NOMO-1 (cell line): ENCODE measurements around the gene NDUFAF3.
A peak's percentile ranks its signal among the peaks of the same experiment; 100 is the strongest.
"Not testable (repeated sequence)": the region's sequence is repeated elsewhere in the genome, so short reads cannot be mapped to it uniquely, and the experiment has no call there.

Experiments used
- DNase-seq, 2 experiments: peaks; one replicate each; lab custom pipeline; 2025; ENCODE audit not compliant: unreplicated experiment in 2 of 2; lab: John Stamatoyannopoulos, UW

Gene NDUFAF3

DNA sequence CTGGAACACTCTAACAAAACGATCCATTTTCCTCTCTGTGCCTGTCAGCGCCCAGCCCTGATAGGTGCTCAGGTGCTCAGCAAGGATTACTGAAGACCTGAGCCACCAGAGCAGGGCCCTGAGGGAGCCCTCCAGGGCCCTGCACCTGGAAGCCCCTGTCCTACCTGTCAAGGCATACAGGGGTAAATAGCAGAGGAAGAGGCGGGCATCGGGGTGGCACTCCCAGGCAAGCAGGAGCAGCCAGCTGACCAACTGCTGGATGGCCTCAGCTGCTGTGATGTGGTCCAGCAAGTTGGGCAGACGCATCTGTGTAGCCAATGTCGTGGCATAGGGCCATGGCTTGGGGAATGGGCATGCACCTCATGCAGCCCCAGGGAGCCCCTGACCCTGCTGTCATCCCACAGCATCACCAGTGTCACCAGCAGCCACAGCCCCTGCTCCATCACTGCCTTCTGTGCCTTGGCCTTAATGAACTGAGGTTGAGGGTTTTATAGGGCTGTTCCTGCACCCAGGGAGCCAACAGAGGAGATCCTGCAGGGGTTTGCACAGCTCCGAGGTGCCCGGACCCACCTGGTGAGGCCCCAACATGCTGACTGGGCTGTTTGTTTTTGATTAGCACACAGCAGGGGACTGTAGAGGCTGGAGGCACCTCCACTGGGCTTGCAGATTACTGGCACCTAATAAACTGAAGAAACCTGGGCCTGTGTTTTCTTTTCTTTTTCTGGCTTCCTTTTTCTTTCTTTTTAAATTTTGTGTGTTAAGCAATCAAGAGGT, 22.6 kb upstream of the NDUFAF3 start:
- no peak for DNase-seq

DNA sequence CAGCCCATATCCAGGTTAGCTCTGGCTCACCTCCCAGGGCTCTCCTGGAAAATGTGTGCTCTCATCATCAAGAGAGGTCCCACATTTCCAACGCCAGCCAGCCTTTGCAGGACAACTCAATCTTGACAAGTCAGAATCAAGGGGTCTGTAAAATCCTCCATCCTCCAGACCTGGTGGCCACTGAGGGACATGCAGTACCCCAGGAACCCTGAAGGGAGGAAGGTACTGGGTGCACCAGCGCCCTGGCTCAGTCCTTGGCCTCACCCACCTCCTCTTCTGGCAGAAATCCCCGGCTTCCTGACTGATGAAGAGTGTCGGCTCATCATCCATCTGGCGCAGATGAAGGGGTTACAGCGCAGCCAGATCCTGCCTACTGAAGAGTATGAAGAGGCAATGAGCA, 20.8 kb upstream of the NDUFAF3 start:
- no peak for DNase-seq

DNA sequence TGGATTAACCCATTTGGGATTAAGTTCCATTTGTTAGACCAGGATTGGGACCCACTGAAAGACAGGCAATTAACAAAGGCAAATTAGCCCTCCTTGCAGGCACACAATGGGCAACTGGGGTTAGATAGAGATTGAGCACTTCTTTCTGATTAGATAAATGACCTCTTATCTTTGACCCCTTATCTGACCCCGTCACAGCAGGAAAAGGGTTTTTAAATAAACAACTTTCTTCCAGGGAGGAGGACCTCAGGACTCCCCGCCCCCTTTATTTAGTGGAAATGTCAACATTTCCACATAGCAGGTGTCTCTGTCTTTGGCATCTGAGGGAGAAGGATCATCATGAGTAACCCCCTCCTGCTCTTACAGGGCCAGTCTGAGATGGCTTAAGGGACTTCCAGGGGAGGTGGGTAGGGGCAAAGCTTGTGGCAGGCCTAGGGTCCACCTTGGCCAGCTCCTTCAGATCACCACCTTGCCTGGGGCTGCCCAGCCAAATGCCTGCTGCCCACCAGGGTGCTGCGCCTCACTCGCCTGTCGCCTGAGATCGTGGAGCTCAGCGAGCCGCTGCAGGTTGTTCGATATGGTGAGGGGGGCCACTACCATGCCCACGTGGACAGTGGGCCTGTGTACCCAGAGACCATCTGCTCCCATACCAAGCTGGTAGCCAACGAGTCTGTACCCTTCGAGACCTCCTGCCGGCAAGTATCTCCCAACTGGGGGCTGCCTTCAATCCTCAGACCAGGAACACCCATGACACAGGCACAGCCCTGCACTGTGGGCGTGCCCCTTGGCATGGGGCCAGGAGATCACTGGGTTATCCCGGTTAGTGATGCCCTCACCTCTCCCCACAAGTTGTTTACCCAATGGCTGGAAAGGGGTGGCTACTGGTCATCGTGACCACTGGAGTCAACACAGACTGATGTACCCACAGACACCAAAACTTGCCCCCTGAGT, 17.3 kb upstream of the NDUFAF3 start:
- no peak for DNase-seq

DNA sequence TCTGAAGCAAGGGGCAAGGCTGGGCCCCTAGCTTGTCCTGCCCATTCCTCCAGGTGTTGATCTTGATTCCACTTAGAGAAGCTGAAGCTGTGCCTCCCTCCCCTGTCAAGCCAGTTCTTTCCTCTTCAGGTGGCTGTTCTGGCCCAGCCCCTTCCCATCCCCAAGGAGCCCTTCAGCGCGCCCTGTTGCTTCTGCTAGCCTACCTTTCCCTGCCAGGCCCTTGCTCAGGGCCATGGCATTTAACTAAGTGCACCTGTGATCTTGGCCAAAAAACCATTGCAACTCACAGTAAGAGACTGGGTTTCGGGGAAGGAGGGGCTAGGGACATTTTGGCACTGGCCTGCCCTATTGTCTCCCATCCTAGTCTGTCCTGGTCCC, 16.6 kb upstream of the NDUFAF3 start:
- no peak for DNase-seq

DNA sequence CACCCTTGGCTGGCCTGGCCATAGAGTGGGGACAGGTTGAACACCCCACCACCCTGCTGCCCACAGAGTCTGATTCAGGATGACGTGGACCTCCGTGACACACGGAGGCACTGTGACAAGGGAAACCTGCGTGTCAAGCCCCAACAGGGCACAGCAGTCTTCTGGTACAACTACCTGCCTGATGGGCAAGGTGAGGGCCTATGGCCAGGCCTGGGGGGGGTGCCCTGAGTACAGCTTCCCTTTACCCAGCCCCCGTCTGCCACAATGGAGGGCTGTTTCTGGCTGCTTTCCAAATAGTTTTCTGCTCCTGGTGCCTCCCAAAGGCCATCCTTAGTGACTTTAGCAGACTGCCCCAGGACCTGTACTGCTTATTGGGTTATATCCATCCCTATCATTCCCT, 15.9 kb upstream of the NDUFAF3 start:
- no peak for DNase-seq

DNA sequence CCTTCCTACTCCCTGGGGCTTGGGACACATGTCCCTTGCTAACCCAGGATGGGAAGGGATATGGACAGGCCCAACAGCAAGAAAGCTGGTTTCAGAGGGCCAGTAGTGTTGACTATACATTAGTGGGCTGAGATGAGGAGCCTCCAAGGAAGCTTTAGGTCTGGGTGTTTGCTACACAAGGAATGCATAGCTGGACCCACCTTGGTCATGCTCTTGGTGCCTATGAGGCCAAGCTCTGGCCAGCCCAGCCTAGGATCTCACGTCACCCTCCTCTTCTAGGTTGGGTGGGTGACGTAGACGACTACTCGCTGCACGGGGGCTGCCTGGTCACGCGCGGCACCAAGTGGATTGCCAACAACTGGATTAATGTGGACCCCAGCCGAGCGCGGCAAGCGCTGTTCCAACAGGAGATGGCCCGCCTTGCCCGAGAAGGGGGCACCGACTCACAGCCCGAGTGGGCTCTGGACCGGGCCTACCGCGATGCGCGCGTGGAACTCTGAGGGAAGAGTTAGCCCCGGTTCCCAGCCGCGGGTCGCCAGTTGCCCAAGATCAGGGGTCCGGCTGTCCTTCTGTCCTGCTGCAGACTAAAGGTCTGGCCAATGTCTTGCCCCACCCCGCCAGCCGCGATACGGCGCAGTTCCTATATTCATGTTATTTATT, 15.4 kb upstream of the NDUFAF3 start:
- DNase-seq, result no peak

DNA sequence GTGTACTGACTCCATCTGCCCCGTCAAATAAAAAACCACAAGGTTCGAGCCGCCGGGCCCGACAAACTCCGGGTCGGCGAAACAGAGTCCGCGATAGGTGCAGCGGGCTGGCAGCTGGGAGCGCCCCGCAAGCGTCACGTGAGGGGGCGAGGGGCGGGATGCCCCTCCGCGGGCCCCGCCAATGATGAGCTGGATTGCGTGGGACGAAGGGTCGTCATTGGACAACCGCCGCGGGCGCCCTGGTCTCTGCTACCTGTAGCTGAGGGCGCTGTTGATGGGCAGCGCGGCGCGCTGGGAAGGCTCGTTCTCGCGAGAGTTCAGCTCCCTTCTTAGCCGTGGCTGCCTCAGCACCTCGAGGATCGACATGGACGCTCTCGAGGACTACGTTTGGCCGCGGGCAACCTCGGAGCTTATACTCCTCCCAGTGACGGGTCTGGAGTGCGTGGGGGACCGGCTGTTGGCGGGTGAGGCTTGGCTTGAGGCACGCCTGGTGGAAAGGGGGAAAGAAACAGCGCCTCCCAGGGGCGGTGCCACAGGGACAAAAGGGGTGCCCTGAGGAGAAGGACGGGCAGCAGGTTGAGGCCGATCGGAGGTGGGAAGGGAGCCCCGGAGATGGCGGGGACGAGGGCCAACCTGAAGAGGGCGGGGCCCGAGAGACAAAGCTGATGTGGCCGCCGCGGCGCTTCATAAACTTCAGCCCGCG, 14.7 kb upstream of the NDUFAF3 start, which contains the start of gene WDR6:
WDR6 (plus strand) TSS at position 324 of the 703 bp plus-strand sequence; CDS start at position 365, 41 bp downstream.
- peak; percentile 96 to 97 for DNase-seq

DNA sequence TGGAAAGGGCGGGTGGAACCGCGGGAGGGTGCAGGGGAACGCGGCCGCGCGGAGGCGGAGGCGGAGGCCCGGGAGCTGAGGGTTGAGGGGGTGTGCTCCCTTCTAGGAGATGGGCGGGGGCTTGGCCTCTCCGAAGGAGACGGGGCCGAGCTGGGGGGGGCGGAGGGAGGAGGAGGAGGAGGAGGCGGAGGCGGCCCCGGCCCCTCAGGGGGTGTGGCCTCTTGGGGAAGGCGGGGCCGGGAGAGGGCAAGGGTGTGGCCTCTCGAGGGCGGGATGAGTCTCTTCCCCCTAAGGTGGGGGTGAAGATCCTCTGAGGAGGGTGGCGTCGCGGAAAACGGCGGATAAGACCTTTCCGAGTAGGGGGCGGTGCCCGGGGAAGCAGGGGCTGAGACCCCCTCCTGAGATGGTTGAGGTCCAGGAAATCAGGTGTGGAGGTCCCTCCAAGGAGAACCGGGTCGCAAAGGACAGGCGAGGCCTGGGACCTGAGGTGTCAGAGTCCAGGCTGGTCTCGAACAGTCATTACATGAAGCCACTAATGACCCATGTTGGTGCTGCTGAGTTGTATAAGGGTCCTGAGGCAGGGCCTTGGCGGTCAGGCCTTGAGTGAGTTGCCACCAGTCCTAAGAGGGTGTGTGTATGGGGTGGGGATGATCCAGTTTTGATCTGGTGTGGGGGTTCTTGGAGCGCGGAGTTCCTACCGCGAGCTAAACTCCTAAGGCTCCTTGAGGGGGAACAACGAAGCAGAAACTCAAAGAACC, 14.0 kb upstream of the NDUFAF3 start:
- peak; percentile 84 to 90 for DNase-seq

DNA sequence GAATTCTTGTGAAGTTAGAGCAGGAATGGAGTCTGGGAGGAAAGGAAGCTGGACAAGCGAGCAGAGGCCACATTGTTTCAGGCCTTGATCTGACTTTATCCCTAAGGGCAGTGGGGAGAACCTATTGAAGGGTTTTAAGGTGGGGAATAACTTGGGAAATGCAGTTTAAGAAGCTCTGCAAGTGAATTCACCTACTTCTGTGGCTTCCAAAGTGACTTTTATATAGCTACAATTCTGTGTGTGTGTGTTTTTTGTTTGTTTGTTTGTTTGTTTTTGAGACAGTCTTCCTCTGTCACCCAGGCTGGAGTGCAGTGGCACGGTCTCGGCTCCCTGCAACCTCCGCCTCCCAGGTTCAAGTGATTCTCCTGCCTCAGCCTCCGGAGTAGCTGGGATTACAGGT, 13.3 kb upstream of the NDUFAF3 start:
- DNase-seq, result not testable (repeated sequence)

DNA sequence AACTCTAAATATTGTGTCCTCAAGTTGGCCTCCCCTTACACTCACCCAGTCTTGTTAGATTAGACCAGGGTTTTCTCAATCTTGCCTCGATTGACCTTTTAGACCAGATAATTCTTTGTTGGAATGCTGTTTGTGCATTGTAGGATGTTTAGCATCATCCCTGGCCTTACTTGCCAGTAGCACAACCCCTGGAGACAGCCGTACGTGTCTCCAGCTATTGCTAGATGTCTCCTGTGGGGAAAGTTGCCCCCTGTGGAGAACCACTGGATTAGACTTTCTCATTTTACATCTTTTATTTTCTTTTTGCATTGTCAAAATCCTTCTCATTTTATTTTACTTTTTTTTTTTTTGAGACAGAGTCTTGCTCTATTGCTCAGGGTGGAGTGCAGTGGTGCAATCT, 12.5 kb upstream of the NDUFAF3 start:
- DNase-seq, result no peak

DNA sequence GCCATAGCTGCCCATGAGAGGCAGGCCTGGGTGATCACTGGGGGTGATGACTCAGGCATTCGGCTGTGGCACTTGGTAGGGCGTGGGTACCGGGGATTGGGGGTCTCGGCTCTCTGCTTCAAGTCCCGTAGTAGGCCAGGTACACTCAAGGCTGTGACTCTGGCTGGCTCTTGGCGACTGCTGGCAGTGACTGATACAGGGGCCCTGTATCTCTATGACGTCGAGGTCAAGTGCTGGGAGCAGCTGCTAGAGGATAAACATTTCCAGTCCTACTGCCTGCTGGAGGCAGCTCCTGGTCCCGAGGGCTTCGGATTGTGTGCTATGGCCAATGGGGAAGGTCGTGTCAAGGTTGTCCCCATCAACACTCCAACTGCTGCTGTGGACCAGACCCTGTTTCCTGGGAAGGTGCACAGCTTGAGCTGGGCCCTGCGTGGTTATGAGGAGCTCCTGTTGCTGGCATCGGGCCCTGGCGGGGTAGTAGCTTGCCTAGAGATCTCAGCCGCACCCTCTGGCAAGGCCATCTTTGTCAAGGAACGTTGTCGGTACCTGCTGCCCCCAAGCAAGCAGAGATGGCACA, 9.4 kb upstream of the NDUFAF3 start:
- no peak for DNase-seq

DNA sequence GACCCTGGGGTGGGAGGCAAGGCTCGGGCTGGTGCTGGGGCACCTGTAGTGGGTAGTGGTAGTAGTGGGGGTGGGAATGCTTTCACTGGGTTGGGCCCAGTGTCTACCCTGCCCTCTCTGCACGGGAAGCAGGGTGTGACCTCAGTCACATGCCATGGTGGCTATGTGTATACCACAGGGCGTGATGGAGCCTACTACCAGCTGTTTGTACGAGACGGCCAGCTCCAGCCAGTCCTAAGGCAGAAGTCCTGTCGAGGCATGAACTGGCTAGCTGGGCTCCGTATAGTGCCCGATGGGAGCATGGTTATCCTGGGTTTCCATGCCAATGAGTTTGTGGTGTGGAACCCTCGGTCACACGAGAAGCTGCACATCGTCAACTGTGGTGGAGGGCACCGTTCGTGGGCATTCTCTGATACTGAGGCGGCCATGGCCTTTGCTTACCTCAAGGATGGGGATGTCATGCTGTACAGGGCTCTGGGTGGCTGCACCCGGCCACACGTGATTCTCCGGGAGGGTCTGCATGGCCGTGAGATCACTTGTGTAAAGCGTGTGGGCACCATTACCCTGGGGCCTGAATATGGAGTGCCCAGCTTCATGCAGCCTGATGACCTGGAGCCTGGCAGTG, 8.7 kb upstream of the NDUFAF3 start:
- DNase-seq, result no peak

DNA sequence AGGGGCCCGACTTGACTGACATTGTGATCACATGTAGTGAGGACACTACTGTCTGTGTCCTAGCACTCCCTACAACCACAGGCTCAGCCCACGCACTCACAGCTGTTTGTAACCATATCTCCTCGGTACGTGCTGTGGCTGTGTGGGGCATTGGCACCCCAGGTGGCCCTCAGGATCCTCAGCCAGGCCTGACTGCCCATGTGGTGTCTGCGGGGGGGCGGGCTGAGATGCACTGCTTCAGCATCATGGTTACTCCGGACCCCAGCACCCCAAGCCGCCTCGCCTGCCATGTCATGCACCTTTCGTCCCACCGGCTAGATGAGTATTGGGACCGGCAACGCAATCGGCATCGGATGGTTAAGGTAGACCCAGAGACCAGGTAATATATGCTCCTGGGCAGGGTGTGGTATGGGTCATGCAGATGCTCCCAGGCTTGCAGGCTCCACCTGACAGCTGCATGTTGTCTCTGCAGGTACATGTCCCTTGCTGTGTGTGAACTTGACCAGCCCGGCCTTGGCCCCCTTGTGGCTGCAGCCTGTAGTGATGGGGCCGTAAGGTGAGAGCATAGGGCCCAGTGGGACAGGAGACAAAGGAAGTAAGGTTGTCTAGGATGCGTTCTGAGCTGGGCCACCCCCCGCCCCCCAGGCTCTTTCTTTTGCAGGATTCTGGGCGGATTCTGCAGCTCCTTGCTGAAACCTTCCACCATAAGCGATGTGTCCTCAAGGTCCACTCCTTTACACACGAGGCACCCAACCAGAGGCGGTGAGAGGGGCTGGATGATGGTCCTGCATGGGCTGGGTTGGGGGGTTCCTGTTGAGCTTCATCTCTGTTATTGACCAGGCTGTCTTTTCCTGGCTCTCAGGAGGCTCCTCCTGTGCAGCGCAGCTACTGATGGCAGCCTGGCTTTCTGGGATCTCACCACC, 7.9 kb upstream of the NDUFAF3 start:
- peak; percentile 29 to 31 for DNase-seq

DNA sequence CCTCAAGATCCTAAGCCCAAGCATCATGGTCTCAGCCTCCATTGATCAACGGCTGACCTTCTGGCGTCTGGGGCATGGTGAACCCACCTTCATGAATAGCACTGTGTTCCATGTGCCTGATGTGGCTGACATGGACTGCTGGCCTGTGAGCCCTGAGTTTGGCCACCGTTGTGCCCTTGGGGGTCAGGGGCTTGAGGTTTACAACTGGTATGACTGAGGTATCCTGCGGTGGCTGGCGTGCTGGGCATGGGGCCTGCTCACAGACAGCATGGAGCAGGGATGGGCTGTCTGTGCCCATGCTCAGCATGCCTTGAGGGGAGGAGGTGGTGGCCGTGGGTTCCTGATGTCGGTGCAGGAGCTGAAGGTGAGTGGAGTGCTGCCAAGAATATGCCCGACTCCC, 6.8 kb upstream of the NDUFAF3 start:
- no peak for DNase-seq

DNA sequence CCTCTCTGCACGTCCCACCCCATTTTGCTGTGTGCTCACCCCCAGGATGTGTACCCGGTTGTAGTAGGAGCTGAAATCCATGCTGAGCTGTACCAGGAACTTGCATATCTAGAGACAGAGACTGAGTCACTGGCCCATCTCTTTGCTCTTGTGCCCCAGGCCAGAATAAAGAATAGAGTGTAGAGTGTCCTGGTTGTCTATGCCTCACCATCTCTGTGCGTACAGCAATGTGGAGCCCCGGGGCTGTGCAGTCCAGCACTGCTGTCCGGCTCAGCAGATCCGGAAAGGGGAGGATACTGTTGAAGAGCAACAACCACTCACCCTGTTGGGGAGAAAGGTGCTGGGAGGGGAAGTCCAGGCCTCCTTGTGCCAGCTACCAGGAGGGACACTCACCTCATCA, 6.2 kb upstream of the NDUFAF3 start:
- DNase-seq, result no peak

DNA sequence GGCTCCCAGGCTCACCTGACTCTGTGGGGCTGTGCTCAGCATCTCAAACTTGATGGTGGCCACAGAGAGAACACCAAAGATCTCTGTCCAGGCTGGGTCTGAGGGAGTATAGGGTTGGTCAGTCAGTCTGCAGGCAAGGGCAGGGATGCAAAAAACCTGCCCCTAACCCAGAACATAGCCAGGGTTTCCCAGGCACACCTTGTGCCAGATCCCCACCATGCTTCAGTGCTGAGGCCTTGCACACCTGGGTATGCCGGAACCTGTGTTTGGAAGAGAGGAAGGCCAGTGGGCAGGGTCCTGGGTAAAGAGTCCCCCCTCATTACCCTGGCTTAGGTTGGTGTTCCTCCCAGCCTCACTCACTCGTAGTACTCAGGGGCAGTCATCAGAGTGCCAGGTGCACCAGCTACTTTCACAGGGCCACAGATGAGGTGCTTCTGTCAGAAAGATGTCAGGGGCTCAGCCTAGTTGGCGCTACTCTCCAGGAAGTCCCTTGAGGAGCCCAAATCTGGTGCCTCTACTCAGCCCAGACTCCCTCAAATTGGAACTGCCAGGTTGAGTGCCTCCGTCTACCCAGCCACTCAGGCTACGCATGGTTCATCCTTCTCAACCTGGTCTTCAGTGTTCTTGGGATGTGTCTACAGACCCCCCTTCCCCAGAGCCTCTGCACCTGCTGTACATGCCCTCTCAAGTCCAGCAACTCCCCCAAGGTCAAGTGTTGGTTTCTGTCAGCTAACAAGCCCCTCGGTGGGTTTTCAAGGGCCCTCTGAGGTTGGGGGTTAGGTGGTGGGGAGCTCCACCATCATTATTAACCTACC, 5.3 kb upstream of the NDUFAF3 start:
- DNase-seq, result no peak

DNA sequence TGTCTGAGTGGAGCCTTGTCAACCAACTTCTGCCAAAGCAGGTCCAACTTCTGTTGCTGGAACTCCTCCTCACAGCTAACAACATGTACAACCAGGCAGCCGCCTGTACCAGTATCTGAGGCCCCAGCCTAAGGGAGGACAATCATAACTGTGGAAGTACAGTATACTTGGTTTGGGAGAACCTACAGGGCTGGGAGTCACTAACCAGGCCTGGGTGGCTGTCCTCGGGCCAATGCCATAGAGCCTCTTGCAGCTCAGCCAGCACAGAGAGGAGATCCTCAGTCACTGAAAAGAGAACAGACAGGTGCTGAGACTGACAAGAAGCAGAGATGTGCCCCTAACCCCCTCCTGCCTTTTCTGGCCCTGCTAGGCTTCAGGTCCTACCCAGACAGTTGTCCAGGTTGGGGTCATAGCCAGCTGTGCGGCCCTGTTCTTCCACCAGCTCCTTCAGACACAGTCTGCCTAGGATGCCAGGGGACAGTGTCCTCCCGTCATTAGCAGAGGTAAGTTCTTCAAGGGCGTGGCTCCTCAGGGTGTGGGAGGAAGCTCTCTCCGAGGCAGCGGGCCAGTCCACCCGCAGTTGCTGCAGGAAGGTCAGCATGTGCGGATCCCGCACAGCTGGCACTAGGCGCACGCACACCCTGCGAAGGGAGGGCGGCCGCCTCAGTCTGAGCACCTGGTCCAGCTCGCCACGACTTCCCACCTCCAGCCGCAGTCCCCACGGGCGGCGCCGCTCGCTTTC, 4.5 kb upstream of the NDUFAF3 start:
- peak; percentile 49 to 67 for DNase-seq
